Heart left ventricle (tissue), 13 donors: ENCODE data around the gene RHOT1.

ENCODE experiments used
- CTCF ChIP-seq, 12 donors: fragments of 200-600 bp; sonication (generic) in 4 of 12; IDR thresholded peaks; one replicate each; pipeline versions ENCODE4 v1.5.0 to v1.8.0; 2018 to 2022; ENCODE audit warnings: antibody characterized with exemption in 12 of 12, mild to moderate bottlenecking in 5 of 12
- POLR2A ChIP-seq, 2 donors: fragments of 450-650 bp; IDR thresholded peaks; one replicate each; pipeline ENCODE4 v1.6.1; 2017; ENCODE audit warnings: antibody characterized with exemption in 2 of 2, mild to moderate bottlenecking in 2 of 2, moderate library complexity in 2 of 2
- donor health status: ischemic (EF 13 %, LVEDD 7.1; RV severe dilation, severe dysfunction).
- donor health status: DM: no; HTN: yes; CAD: no.
- donor health status: DM: no; HTN: no; CAD: no.
- donor health status: ischemic (EF 25% LVEDD 6.9; RV normal size, moderate dysfunction).
- donor health status: ischemic (EF 25% LVEDD 5.7; RV mildly dilated, moderate dysfunction).
- donor health status: ischemic (EF 35%, LVEDD 5.7; RV mildly dilated, moderate dysfunction).
- donor health status: nonischemic (EF 11% LVEDD 7.7; RV severe dilation, severe dysfunction).
- donor health status: DM: yes; HTN: yes; CAD: no.
- donor health status: PGD.
- donor health status: ischemic (EF 29% LVEDD 5.4; RV normal size, mild dysfunction).
- donor health status: nonischemic (EF 23%, LVEDD 6.1; RV moderate dilation, normal function).

- TF ChIP-seq CTCF (IDR thresholded peaks at IDR 0.05), result no peak
- no peak for TF ChIP-seq POLR2A (IDR thresholded peaks at IDR 0.05)
Observed at GRCh38 chr17:32274643-32275042, 132.3 kb downstream of the RHOT1 start.
